A673 (cell line): ENCODE results near the gene CNOT4.
A peak's percentile ranks its signal among the peaks of the same experiment; 100 is the strongest.

Experiments
- CTCF ChIP-seq: fragments of 300-800, 200-600 bp; sonication (generic); conservative IDR thresholded peaks from 2 replicates; pipeline ENCODE4 v1.5.1; 2017; ENCODE audit warnings: low read depth, mild to moderate bottlenecking, antibody characterized with exemption, low read length, moderate library complexity, mixed read lengths
- EZH2 ChIP-seq: fragments of 200-600 bp; sonication (generic); IDR thresholded peaks from 2 replicates; pipeline ENCODE4 v1.6.1; 2017; ENCODE audit warnings: borderline replicate concordance, low read depth, mild to moderate bottlenecking, mixed read lengths, antibody characterized with exemption, low read length; ENCODE audit not compliant: poor library complexity, severe bottlenecking

- TF ChIP-seq CTCF = peak; percentile 68
- no peak for TF ChIP-seq EZH2
Observed at GRCh38 chr7:135512135-135512887, 2.4 kb upstream of the CNOT4 start.
